MCF 10A (cell line): ENCODE measurements around the gene FBXL20. TPM values are rescaled to one million over a fixed set of nuclear protein-coding genes. Genes with fewer than 3 reads are reported as not detected.

Source experiments
- BruUV-seq: library from RNA; stranded (reverse); fragments of 400-500 nt; replicated peaks from 2 replicates; lab custom pipeline; 2021; lab: Mats Ljungman, UMichigan
- CTCF ChIA-PET: fragments of 300-600 bp; sonication (Branson Sonifier 250); formaldehyde crosslinking; extraction: SDS; loops from one replicate; lab custom pipeline; 2021; ENCODE audit warnings: antibody characterized with exemption, inconsistent platforms; lab: Yijun Ruan, JAX
- POLR2A ChIA-PET: fragments of 300-600, 350-650 bp; sonication (Branson Sonifier 250); formaldehyde crosslinking; extraction: SDS; loops from one replicate; lab custom pipeline; 2020; ENCODE audit warnings: antibody characterized with exemption, inconsistent platforms; lab: Yijun Ruan, JAX
- DNase-seq: peaks from one replicate; pipeline ENCODE4 v3.0.0-alpha.2; 2018; ENCODE audit not compliant: unreplicated experiment
- H3K27ac Mint-ChIP-seq: one replicate; pipeline ENCODE4 v1.8.0; 2022; ENCODE audit warnings: mild to moderate bottlenecking, low read depth, mixed read lengths; ENCODE audit not compliant: unreplicated experiment
- H3K27me3 Mint-ChIP-seq: one replicate; pipeline ENCODE4 v1.8.0; 2022; ENCODE audit warnings: mixed read lengths; ENCODE audit not compliant: insufficient read depth, unreplicated experiment
- H3K36me3 Mint-ChIP-seq: one replicate; pipeline ENCODE4 v1.8.0; 2022; ENCODE audit warnings: mild to moderate bottlenecking, moderate library complexity, mixed read lengths; ENCODE audit not compliant: insufficient read depth, unreplicated experiment
- H3K4me1 Mint-ChIP-seq: one replicate; pipeline ENCODE4 v1.8.0; 2022; ENCODE audit warnings: mixed read lengths; ENCODE audit not compliant: insufficient read depth, unreplicated experiment
- H3K4me3 Mint-ChIP-seq: one replicate; pipeline ENCODE4 v1.8.0; 2022; ENCODE audit warnings: mild to moderate bottlenecking, moderate library complexity, mixed read lengths; ENCODE audit not compliant: unreplicated experiment
- H3K9me3 Mint-ChIP-seq: one replicate; pipeline ENCODE4 v1.8.0; 2022; ENCODE audit warnings: mixed read lengths; ENCODE audit not compliant: unreplicated experiment
- CTCF ChIP-seq: fragments of 200-600 bp; IDR thresholded peaks from one replicate; pipeline ENCODE4 v1.8.0; 2022; ENCODE audit warnings: antibody characterized with exemption, mild to moderate bottlenecking; ENCODE audit not compliant: unreplicated experiment
- intact Hi-C: fragments of 100-400 bp; cut with micrococcal nuclease; formaldehyde crosslinking; loops from 2 replicates; pipeline ENCODE4 v1.14.1; 2022
- total RNA-seq: library from RNA; stranded (reverse); gene quantifications from 2 replicates; pipeline ENCODE4 v1.2.3, GENCODE V29; 2022

The FBXL20 gene
- total RNA-seq, 1 experiment from 2014 or later: 13.4 TPM

GRCh38 chr17:39402244-39402889 lies 941 bp upstream of the FBXL20 start:
- ChIA-PET CTCF (interaction anchor here (0.7 kb wide), 1 partner anchor 252 kb away, joined by 3 read pairs; no protein-coding TSS in a partner anchor), POLR2A (interaction anchor here (0.6 to 6.3 kb wide), 10 partner anchors 13 to 250 kb away, joined by 3 to 43 read pairs (median 10); partner anchors contain the start of genes CDK12, MED1 and RPL19)
- H3K4me3 Mint-ChIP-seq: peak overlapping the region; percentile 87
- H3K36me3 Mint-ChIP-seq: peaks cover 15% of the 10 kb centered on the region
- H3K4me1 Mint-ChIP-seq: peaks cover 26% of the 10 kb centered on the region
- peak overlapping the region; percentile 93 for H3K27ac Mint-ChIP-seq
- no peaks in the 10 kb centered on the region for H3K27me3 Mint-ChIP-seq
- intact Hi-C loops: loop anchor here (5.0 kb wide), 1 partner anchor 195 kb away; no protein-coding TSS in a partner anchor
- no peaks in the 10 kb centered on the region for H3K9me3 Mint-ChIP-seq
- no TSS peak for BruUV-seq
- DNase-seq: peak; percentile 97
- TF ChIP-seq CTCF: no peak

- CTCF ChIA-PET: interaction anchor here (0.5 to 2.0 kb wide), 3 partner anchors 156 to 281 kb away, joined by 3 to 7 read pairs (median 3); no protein-coding TSS in a partner anchor
- no TSS peak for BruUV-seq
- Mint-ChIP-seq H3K27me3 (no peaks in the 10 kb centered on the region), H3K9me3 (no peaks in the 10 kb centered on the region), H3K4me1 (peaks cover 21% of the 10 kb centered on the region), H3K36me3 (peaks cover 13% of the 10 kb centered on the region), H3K4me3 (peak overlapping the region; percentile 87), H3K27ac (peak overlapping the region; percentile 93)
- DNase-seq: peak; percentile 16
- no peak for TF ChIP-seq CTCF
- POLR2A ChIA-PET: interaction anchor here (0.6 to 6.3 kb wide), 28 partner anchors 9 to 698 kb away, joined by 3 to 66 read pairs (median 4); partner anchors contain the start of genes CDK12, MED1 and RPL19
- intact Hi-C loops: loop anchor here (5.0 kb wide), 1 partner anchor 193 kb away; no protein-coding TSS in a partner anchor
Observed at GRCh38 chr17:39400547-39401411, 647 bp downstream of the FBXL20 start.

DNA sequence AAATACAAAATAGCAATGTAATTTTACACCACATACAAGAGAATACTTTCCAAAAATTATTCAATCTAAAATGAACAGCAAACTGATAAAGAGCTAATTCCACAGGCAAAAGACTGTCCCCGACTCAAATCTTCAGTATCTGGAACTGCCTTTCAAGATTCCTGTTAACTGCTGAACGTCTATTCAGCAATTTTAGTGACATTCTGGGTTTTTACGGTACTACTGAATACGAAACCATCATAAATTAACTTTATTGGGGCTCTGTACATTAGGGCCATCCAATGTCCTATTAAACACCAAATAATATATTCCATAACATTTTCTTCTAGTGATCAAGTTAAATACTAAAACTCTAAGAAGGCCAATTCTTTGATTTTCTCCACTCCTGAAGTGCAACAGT lies 1.6 kb downstream of the FBXL20 start:
- Mint-ChIP-seq H3K27ac (peak overlapping the region; percentile 93), H3K27me3 (no peaks in the 10 kb centered on the region), H3K4me3 (peak overlapping the region; percentile 87), H3K4me1 (peaks cover 18% of the 10 kb centered on the region), H3K9me3 (no peaks in the 10 kb centered on the region), H3K36me3 (peaks cover 10% of the 10 kb centered on the region)
- BruUV-seq: no TSS peak
- POLR2A ChIA-PET: interaction anchor here (0.6 to 6.3 kb wide), 20 partner anchors 10 to 200 kb away, joined by 3 to 66 read pairs (median 4); partner anchors contain the start of genes CDK12, MED1 and RPL19
- no peak for DNase-seq
- CTCF ChIA-PET: interaction anchor here (1.0 to 2.0 kb wide), 2 partner anchors 155 to 193 kb away, joined by 3 to 7 read pairs; no protein-coding TSS in a partner anchor
- no peak for TF ChIP-seq CTCF
- intact Hi-C loops: loop anchor here (5.0 kb wide), 1 partner anchor 192 kb away; no protein-coding TSS in a partner anchor
